HG02840 (cell line): ENCODE measurements around the gene SLC18A3.

Source experiments
- ATAC-seq: cut with Tn5 transposase; IDR thresholded peaks from one replicate; pipeline ENCODE4 v1.9.1; 2021; ENCODE audit warnings: mild to moderate bottlenecking, moderate library complexity, moderate number of reproducible peaks; ENCODE audit not compliant: unreplicated experiment, low FRiP score

The SLC18A3 gene

DNA sequence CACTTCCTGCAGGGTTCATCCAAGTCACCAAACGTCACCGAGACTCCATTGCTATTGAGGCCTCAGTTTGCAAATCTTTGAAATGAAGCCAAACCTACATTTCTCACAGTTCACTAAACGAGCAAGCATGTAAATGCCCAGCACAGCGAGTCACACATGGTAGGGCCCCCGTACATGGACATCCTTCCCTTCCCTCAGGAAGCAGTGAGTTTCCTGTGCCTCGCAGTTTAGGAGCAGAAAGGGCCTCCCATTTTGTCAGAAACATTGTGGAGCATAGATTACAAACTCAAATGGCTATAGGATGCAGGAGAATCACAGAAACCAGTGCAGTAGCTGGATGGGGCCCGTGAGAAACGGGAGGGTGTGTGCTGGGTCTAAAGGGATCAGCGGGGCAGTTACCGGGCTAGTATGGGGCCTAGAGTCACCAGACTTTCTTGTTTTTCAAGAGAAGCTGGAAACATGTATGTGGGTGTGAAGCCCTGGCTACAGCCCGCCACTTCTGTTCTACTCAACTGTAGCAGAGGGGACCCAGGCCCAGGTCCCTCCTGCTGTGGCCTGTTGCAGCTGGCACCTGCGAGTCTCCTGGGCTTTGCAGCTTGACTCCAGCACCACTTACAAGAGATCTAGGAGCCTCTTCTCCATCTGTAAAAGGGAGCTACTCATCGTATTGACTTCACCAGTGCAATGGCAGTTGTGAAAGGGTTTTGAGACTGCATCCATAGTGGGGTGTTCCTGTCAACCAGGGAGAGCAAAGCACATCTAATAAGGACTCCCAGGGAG is 14.2 kb upstream of the SLC18A3 start:
- ATAC-seq: no peak

DNA sequence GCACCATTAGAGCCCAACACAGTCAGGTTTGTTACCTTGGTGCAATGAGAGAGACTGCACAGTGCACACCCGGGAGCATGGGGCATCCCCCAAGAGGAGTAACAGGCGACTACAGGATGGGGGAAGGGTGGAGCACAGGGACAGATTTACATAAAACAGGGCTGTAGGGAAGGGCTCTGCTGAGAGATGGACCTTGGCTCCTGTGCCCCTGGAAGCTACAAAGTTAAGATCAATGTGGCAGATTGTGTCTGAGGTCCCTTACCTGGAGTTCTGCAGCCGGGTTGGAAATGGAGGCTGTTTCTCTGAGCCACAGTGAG is 13.7 kb upstream of the SLC18A3 start:
- ATAC-seq: no peak

GRCh38 chr10:49596836-49597235 is 13.3 kb upstream of the SLC18A3 start:
- ATAC-seq: no peak

GRCh38 chr10:49597426-49598163 is 12.5 kb upstream of the SLC18A3 start:
- ATAC-seq: no peak

GRCh38 chr10:49598164-49598856 is 11.8 kb upstream of the SLC18A3 start:
- no peak for ATAC-seq

DNA sequence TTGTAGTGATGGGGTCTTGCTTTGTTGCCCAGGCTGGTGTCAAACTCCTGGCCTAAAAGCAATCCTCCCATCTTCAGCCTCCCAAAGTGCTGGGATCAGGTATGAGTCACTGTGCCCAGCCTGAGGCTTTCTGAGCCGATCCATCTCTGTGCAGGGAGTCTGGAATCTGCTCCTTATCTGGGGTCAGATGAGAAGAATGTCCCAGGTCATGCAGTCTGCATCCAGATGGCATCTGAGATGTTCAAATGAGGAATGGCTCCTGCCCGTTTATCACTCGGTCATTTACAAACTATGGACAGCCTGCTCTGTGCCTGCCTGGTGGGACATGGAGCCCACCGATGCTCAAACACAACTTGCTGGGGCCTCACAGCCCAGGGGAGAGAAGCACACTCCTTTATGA is 11.1 kb upstream of the SLC18A3 start:
- ATAC-seq: no peak

DNA sequence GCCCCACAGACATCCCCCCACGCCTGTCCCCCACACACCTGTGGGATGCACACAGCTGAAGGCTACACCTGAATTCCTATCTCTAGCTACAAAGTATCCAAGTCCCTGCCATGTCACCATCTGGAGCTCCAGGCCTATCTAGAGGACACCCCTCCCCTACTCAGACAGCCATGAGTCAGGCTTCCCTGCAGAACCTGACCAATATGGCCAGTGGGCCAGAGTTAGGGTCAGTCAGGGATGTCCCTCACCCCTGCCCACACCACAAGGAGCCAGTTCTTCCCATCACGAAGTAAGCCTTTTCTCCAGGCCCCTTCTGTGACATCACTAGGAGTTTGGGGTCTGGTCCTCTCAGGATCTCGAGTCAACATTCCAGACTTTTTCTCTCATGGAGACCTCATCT is 10.6 kb upstream of the SLC18A3 start:
- no peak for ATAC-seq

DNA sequence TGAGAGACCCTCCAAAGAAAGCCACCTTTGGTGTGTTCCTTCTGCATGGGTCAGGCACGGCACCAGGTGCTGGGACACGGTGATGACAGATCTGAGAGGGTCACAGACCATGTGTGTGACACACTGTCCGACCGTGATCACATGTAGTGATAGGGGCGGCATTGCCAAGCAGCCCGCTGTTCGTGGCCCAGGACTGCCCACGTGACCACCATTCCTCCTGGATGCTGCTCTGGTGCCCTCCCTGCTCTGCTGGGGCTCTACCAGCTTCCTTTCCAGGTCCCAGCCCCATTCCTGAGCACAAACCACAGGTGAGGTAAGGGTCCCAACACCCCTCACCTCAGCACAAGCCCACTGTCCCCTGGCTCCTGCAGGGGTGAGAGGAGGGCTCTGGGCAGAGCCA is 10.1 kb upstream of the SLC18A3 start:
- ATAC-seq: no peak

DNA sequence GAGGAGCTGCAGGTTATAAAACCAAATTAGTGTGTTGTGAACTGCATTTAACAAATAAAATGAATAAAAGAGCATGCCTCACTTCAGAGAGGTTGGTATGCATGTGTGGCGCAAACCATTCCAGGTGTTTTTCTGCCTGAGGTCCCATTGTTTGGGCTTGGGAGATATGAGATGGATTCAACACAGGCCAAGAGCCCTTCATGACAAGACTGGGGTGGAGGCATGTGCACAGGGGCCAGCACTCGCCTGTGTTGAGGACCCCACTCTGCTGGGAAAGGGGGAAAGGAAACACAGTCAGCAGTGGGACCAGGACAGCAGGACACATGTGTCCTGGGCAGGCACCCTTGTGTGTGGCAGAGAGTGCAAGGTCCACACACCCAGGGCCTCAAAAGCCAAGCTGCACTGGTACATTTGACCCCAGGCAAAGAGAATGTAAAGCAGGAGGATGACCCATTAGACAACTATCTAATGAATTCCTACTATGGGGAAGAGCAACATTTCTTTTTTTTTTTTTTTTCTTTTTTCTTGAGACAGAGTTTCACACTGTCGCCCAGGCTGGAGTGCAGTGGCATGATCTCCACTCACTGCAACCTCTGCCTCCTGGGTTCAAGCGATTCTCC is 9.2 kb upstream of the SLC18A3 start:
- no peak for ATAC-seq

- no peak for ATAC-seq
Measured at GRCh38 chr10:49601857-49602256, 8.3 kb upstream of the SLC18A3 start.

- ATAC-seq: no peak
Measured at GRCh38 chr10:49602380-49603023, 7.6 kb upstream of the SLC18A3 start.

DNA sequence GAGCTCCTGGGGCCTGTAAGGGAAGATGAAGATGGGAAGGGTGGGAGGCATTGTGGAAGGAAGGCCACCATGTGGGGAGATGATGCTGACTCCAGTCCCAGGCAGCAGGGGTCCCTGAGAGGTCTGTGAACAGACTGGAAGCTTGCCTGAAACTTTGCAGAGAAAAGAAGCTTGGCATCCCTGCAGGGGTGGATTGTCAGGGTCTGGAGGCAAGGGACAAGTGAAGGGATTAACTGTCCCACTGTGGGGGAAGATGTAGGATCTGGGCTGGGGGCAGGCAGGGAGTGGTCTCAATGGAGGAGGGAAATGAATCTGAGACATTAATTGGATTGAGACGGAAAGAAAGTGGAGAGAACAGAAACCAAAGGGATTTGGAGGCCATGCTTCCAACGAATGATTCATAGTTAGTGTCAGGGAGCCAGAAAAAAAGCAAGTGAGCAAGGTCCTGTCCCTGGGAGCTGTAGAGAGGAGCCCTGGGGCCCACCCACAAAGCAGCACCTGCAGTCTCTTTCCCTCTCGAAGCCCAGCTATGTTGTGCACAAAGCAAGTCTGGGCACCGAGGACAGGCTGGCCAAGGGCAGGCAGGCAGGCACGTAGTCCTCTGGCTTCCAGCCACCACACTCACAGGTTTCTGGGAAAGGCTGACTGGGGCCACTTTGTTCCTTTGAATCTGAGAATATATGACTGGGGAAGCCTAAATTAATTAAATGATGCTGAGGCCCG is 4.7 kb upstream of the SLC18A3 start:
- ATAC-seq: no peak

DNA sequence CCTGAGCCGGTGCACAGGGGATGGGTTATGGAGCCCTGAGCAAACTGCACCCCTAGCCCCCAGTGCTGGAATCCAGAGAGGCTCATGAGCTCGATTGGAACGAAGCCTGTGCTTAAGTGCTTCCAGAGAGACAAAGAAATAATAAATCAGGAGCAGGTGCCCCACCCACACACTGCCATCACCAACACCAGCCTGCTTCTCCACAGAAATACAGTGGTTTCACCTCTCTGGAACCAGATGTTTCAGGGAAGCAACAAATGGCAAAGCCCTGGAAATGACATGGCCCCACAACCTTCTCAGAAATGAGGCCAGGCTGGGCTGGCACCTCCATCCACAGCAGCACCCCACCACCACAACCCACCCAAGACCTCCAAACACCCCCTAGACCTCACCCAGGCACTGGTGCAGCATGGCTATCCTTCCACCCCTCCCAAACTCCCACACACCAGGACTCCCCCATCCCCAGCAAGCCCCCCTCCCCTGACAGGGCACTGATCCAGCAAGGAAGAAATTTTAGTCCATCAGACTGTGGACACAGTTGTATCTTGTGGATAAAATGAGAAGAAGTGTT is 4.1 kb upstream of the SLC18A3 start:
- ATAC-seq: no peak

GRCh38 chr10:49606981-49607535 is 3.1 kb upstream of the SLC18A3 start:
- no peak for ATAC-seq

GRCh38 chr10:49608166-49609005 is 1.7 kb upstream of the SLC18A3 start:
- no peak for ATAC-seq

GRCh38 chr10:49609006-49609282 is 1.2 kb upstream of the SLC18A3 start:
- ATAC-seq: no peak

GRCh38 chr10:49609283-49610113 is 612 bp upstream of the SLC18A3 start:
- ATAC-seq: no peak
